Smooth muscle cell (in vitro differentiated cells): Measurements from ENCODE around the gene YKT6. TPM values are rescaled to one million over a fixed set of nuclear protein-coding genes. Genes with fewer than 3 reads are reported as not detected.

Experiments
- DNase-seq: peaks from one replicate; lab custom pipeline; 2025; ENCODE audit not compliant: unreplicated experiment; lab: John Stamatoyannopoulos, UW
- H2AFZ ChIP-seq: fragments of 200-600 bp; sonication (generic); 2 replicates; pipeline ENCODE4 v1.6.0; 2016; ENCODE audit warnings: antibody characterized with exemption, low read depth, mild to moderate bottlenecking
- H3F3A ChIP-seq: fragments of 200-600 bp; sonication (generic); 2 replicates; pipeline ENCODE4 v1.6.0; 2017; ENCODE audit warnings: antibody characterized with exemption, low read depth
- H3K27ac ChIP-seq: fragments of 200-600 bp; sonication (generic); 2 replicates; pipeline ENCODE4 v1.5.1; 2016; ENCODE audit warnings: low read depth, mild to moderate bottlenecking
- H3K27me3 ChIP-seq: fragments of 200-600 bp; sonication (generic); 2 replicates; pipeline ENCODE4 v1.6.1; 2016; ENCODE audit warnings: low read depth, mild to moderate bottlenecking
- H3K36me3 ChIP-seq: fragments of 200-600 bp; sonication (generic); 2 replicates; pipeline ENCODE4 v1.5.1; 2016; ENCODE audit warnings: low read depth
- H3K4me1 ChIP-seq: fragments of 200-600 bp; sonication (generic); 2 replicates; pipeline ENCODE4 v1.5.1; 2016; ENCODE audit warnings: low read depth
- H3K4me2 ChIP-seq: fragments of 200-600 bp; sonication (generic); 2 replicates; pipeline ENCODE4 v1.6.0; 2016; ENCODE audit warnings: mild to moderate bottlenecking
- H3K4me3 ChIP-seq: fragments of 200-600 bp; sonication (generic); 2 replicates; pipeline ENCODE4 v1.5.1; 2016; ENCODE audit warnings: mild to moderate bottlenecking
- H3K79me2 ChIP-seq: fragments of 200-600 bp; sonication (generic); 2 replicates; pipeline ENCODE4 v1.6.0; 2016; ENCODE audit warnings: low read depth, mild to moderate bottlenecking
- H3K9ac ChIP-seq: fragments of 200-600 bp; sonication (generic); 2 replicates; pipeline ENCODE4 v1.6.0; 2016; ENCODE audit warnings: low read depth
- H3K9me3 ChIP-seq: fragments of 200-600 bp; sonication (generic); replicated peaks from 2 replicates; pipeline ENCODE4 v1.5.1; 2016; ENCODE audit warnings: low read depth
- H4K20me1 ChIP-seq: fragments of 200-600 bp; sonication (generic); 2 replicates; pipeline ENCODE4 v1.6.0; 2016; ENCODE audit warnings: low read depth
- CTCF ChIP-seq: fragments of 200-600 bp; sonication (generic); IDR thresholded peaks from 2 replicates; pipeline ENCODE4 v1.5.1; 2017; ENCODE audit warnings: borderline replicate concordance, mild to moderate bottlenecking, antibody characterized with exemption; ENCODE audit not compliant: insufficient read depth, poor library complexity, severe bottlenecking
- WGBS: methylation state at CpG from one replicate; pipeline ENCODE4 v1.1.7; 2016; ENCODE audit warnings: low lambda C conversion rate; 5-methylcytosine and 5-hydroxymethylcytosine counted together
- polyA plus RNA-seq: library from polyadenylated mRNA; unstranded; fragments of >200 nt; fragmentation: Nextera tagmentation; extraction: Ambion mirVana; gene quantifications from 2 replicates; pipeline ENCODE4 v1.2.1, GENCODE V29; 2016
- total RNA-seq: library from RNA; depleted of rRNA; stranded (reverse); fragments of >200 nt; gene quantifications from 2 replicates; pipeline ENCODE4 v1.2.3, GENCODE V29; 2014

YKT6 gene
- total and polyA plus RNA-seq, 2 experiments from 2014 or later = 64.2 to 86.5 TPM

- Histone ChIP-seq H3K4me1 (no peaks in the 10 kb centered on the region), H3K79me2 (no peaks in the 10 kb centered on the region), H3K27ac (no peak overlapping the region), H2AFZ (no peak overlapping the region), H3K27me3 (no peaks in the 10 kb centered on the region), H4K20me1 (no peaks in the 10 kb centered on the region), H3K9ac (no peak overlapping the region), H3K9me3 (no peaks in the 10 kb centered on the region), H3K36me3 (no peaks in the 10 kb centered on the region), H3F3A (no peaks in the 10 kb centered on the region), H3K4me2 (no peak overlapping the region), H3K4me3 (no peak overlapping the region)
- no peak for TF ChIP-seq CTCF
- WGBS = 87% methylated on average over 22 of the region's 22 CpGs
- DNase-seq = no peak
Observed at GRCh38 chr7:44235582-44236332, 35.0 kb downstream of the YKT6 start.

- H3K4me3 ChIP-seq = no peak overlapping the region
- no peaks in the 10 kb centered on the region for H3K79me2 ChIP-seq
- 71% methylated on average over 4 of the region's 4 CpGs for WGBS
- no peak overlapping the region for H2AFZ ChIP-seq
- no peak for TF ChIP-seq CTCF
- DNase-seq = no peak
- H3K9me3 ChIP-seq = no peaks in the 10 kb centered on the region
- H3F3A ChIP-seq = no peaks in the 10 kb centered on the region
- H3K4me1 ChIP-seq = no peaks in the 10 kb centered on the region
- no peaks in the 10 kb centered on the region for H3K36me3 ChIP-seq
- no peaks in the 10 kb centered on the region for H4K20me1 ChIP-seq
- no peak overlapping the region for H3K9ac ChIP-seq
- no peaks in the 10 kb centered on the region for H3K27me3 ChIP-seq
- H3K27ac ChIP-seq = no peak overlapping the region
- no peak overlapping the region for H3K4me2 ChIP-seq
Observed at GRCh38 chr7:44236333-44236728, 35.6 kb downstream of the YKT6 start.

- WGBS = 94% methylated on average over 10 of the region's 10 CpGs
- Histone ChIP-seq H3K27ac (no peak overlapping the region), H3K4me2 (no peak overlapping the region), H3K27me3 (no peaks in the 10 kb centered on the region), H3K9me3 (no peaks in the 10 kb centered on the region), H3F3A (no peaks in the 10 kb centered on the region), H3K4me3 (no peak overlapping the region), H2AFZ (no peak overlapping the region), H3K79me2 (no peaks in the 10 kb centered on the region), H3K4me1 (no peaks in the 10 kb centered on the region), H3K36me3 (no peaks in the 10 kb centered on the region), H3K9ac (no peak overlapping the region), H4K20me1 (no peaks in the 10 kb centered on the region)
- no peak for TF ChIP-seq CTCF
- DNase-seq = no peak
Observed at GRCh38 chr7:44237696-44238095, 36.9 kb downstream of the YKT6 start.
